CD4-positive, alpha-beta T cell treated with Interleukin-6 at 100 ng/mL for 8 hours (primary cell): Measurements from ENCODE around the gene CYFIP1.

Experiments
- DNase-seq: peaks from one replicate; pipeline ENCODE4 v3.0.0-alpha.2; 2020; ENCODE audit warnings: mixed read lengths, low spot score

CYFIP1 gene

GRCh38 chr15:22890296-22890695, 89.9 kb downstream of the CYFIP1 start:
- DNase-seq: no peak

GRCh38 chr15:22889146-22889818, 90.9 kb downstream of the CYFIP1 start:
- DNase-seq: no peak

GRCh38 chr15:22888120-22888859, 91.9 kb downstream of the CYFIP1 start:
- no peak for DNase-seq

DNA sequence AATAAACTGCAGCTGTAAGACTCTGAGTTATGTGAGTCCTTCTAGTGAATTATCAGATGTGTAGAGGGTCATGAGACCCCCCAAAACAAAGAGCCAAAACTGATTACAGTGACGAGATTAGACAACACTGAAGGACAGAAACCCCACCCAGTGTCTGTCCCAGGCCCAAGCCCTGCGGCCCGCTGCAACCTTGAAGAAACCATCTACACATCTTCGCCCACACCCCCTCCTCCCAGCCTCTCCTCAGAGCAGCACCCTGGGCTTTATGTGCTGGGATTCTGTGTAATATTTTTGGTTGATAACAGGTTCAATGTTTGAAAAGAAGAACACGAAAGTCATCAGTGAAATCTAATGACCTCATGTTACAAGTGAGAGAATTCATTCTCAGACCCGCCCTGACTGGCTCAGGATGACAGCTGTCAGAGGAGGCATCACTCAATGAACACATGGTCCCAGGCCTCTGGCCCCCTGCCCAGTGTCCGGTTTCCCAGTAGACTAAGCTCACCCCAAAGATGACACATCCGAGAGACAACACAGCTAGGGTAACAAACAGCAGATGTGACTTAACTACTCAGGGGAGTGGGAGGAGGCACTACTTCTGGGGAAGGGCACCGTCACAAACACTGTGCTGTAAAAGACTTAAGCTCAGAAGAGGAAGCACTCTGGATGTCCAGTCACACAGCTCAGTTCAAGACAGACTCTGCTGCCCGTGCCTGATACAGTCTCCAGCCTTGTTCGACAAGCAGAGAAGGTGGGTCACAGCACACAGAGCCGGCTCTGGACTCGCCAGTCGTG, 92.8 kb downstream of the CYFIP1 start:
- DNase-seq: no peak

DNA sequence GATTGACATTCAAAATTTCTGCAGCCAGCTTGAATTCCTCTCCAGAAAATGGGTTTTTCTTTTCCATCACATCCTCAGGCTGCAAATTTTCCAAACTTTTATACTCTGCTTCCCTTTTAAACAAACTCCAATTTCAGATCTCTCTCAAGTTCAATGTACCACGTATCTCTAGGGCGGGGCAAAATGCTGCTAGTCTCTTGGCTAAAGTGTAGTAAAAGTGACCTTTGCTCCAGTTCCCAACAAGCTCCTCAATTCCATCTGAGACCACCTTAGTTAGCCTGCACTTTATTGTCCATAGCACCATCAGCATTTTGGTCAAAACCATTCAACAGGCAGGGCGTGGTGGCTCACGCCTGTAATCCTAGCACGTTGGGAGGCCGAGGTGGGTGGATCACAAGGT, 95.0 kb downstream of the CYFIP1 start:
- no peak for DNase-seq

DNA sequence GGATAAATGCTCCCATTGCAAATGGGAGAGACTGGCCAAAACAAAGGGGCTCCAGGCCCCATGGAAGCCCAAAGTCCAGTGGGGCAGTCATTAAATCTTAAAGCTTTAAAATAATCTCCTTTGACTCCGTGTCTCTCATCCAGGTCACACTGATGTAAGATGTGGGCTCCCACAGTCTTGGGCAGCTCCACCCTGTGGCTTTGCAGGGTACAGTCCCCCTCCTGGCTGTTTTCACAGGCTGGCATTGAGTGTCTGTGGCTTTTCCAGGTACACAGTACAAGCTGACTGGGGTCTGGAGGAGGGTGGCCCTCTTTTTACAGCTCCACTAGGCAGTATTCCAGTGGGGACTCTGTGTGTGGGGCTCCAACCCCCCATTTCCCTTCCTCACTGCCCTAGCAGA, 95.8 kb downstream of the CYFIP1 start:
- DNase-seq: no peak

DNA sequence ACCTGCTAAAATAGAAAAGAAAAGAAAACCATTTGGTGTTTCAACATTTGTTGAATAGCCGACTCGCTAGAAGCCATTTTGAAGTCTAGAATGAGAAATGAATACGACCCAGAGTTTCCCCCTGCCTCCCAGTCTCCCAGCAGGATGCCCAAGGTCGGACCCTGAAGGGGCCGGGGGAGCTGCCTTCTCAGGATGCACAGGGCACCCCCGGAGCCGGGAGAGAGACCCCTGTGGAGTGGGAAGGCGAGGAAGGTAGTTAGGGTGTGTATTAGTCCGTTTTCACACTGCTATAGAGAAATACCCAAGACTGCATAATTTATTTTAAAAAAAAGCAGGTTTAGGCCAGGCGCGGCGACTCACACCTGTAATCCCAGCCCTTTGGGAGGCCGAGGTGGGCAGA, 97.0 kb downstream of the CYFIP1 start:
- DNase-seq: no peak

- DNase-seq: no peak
Observed at GRCh38 chr15:22881739-22882440, 98.3 kb downstream of the CYFIP1 start.

- no peak for DNase-seq
Observed at GRCh38 chr15:22880981-22881738, 99.0 kb downstream of the CYFIP1 start.

- no peak for DNase-seq
Observed at GRCh38 chr15:22880068-22880980, 99.8 kb downstream of the CYFIP1 start.

DNA sequence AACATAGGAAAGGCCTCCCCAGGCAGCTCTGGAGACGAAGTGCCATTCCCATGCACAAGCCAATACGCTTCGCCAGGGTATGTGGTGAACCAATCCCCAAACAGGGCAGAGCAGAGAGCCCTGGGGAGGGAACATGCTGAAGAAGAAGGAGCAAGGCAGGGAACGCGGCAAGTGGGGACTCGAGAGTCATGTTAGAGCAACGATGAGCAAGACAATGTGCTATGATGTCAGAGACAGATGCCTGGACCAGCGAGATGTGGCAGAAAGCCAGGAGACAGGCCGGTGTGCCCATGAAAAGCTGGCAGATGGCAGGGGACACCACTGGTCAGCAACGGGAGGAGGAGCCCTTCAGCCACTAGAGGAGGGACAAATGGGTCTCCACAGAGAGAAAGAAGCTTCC, 102.1 kb downstream of the CYFIP1 start:
- DNase-seq: no peak

DNA sequence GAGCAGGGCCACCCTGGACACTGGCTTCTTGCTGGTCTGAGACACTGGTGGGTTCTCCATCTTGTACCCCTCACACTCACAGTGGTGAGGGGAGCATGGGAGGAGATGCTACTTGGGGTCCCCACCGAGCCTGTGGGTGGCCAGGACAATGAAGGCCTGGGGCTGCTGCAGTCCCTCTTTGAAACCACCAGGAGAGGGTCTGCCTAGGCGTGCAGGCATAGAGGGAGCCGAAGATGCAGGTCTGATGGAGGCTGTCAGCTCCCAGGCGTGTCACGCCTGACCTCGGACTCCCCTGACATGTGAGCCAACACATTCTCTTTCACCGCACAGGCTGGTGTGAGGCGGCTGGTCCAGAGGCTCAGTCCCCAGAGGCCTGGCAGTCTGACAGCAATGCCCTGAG, 102.6 kb downstream of the CYFIP1 start:
- DNase-seq: no peak

DNA sequence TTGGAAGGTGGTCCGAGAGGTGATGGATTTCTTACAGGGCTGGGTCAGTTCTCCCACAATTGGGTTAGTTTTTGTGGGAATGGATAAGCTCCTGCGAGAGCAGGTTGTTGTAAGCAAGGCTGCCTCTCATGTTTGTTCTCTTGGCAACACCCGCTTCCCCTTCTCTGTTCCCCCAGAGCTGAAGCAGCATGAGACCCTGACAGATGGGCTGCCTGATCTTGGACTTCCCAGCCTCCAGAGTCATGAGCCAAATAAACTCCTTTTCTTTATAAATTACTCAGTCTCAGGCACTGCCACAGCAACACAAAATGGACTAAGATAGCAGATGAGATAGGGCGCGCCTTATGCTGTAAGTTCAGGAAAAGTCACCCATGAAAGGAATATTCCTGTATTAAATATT, 103.1 kb downstream of the CYFIP1 start:
- no peak for DNase-seq

DNA sequence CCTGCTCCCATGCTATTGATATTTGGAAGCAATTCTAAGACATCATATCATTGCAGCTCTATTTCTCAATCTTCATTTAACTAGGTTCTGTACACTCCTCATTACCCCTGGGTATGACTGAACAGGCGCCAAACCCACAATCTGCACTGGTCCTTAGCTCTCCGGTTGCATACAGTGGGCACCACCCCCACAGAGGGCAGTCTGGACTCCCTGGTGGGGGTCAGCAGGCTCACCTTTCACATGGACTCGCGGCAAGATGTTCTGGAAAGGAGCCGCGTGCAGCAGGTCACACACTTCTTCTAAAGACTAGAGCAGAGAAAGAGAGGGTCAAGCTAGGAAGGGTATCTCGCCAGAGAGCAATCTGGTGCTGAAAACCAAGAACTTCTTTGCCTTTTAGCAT, 105.2 kb downstream of the CYFIP1 start:
- DNase-seq: no peak

- no peak for DNase-seq
Observed at GRCh38 chr15:22874256-22874655, 105.9 kb downstream of the CYFIP1 start.

- no peak for DNase-seq
Observed at GRCh38 chr15:22873841-22874240, 106.3 kb downstream of the CYFIP1 start.

DNA sequence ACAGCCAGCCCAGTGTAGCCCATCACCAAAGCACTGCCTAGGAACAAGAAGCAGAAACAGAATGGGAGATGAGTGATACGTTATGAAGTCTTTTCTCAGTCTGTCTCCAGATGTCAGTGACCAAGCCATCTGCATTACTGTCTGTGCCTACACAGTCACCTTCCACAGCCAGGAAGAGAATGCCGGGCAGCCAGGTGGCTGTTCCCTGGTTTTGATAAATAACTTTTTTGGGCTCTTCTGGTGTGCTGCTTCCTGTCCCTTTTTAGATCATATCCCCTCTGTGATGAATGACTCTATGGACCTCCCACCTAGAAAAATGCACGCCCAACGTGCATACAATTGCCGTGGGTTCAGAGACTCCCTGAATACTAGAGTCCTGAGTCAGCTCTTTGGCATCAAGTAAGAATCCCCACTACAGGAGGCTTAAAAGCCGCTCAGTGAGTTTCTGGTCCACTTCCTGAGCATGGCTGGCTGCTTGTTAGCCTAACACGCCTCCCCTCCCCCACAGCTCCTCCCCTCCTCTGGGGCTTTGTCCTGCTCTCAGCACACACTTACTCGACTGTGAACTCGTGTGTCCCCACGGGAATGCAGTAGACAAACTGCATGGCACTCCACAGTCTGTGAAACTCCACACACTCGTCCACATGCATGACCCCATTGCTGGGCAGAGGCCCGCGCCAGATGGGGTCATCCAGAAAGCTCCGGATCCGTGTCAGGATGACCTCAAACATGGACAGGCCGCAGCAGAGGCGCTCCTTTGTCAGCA, 107.0 kb downstream of the CYFIP1 start:
- no peak for DNase-seq

- DNase-seq: no peak
Observed at GRCh38 chr15:22871481-22872086, 108.6 kb downstream of the CYFIP1 start.

- DNase-seq: no peak
Observed at GRCh38 chr15:22870865-22871264, 109.3 kb downstream of the CYFIP1 start.
